NK-92 (cell line): ENCODE measurements around the gene PPP1R15A.
"Not testable (repeated sequence)": the region's sequence is repeated elsewhere in the genome, so short reads cannot be mapped to it uniquely, and the experiment has no call there.

ENCODE experiments used
- DNase-seq: peaks from one replicate; lab custom pipeline; 2025; ENCODE audit not compliant: unreplicated experiment; lab: John Stamatoyannopoulos, UW

PPP1R15A gene

GRCh38 chr19:48872182-48872883 lies at the start of gene PPP1R15A:
TSS of gene PPP1R15A (plus strand) at chr19:48872421. CDS start at chr19:48873234, 813 bp downstream.
- peak; percentile 93 for DNase-seq

GRCh38 chr19:48822514-48822913 lies 49.7 kb upstream of the PPP1R15A start:
- DNase-seq: no peak

- no peak for DNase-seq
Measured at GRCh38 chr19:48826606-48827020, 45.6 kb upstream of the PPP1R15A start.

- DNase-seq: no peak
Measured at GRCh38 chr19:48830088-48830487, 42.1 kb upstream of the PPP1R15A start.

- DNase-seq: no peak
Measured at GRCh38 chr19:48830965-48831364, 41.3 kb upstream of the PPP1R15A start.

GRCh38 chr19:48833049-48833448 lies 39.2 kb upstream of the PPP1R15A start:
- no peak for DNase-seq

GRCh38 chr19:48833977-48834376 lies 38.2 kb upstream of the PPP1R15A start:
- no peak for DNase-seq

GRCh38 chr19:48835734-48836088 lies 36.5 kb upstream of the PPP1R15A start:
- peak; percentile 42 for DNase-seq

GRCh38 chr19:48836089-48837017 lies 35.9 kb upstream of the PPP1R15A start, which contains the start of gene HSD17B14:
TSS of gene HSD17B14 (minus strand) at chr19:48836491. CDS start at chr19:48836411, 80 bp downstream.
- DNase-seq: no peak

GRCh38 chr19:48837051-48837524 lies 35.1 kb upstream of the PPP1R15A start:
- DNase-seq: no peak

- DNase-seq: no peak
Measured at GRCh38 chr19:48837687-48838086, 34.5 kb upstream of the PPP1R15A start.

GRCh38 chr19:48841047-48841446 lies 31.2 kb upstream of the PPP1R15A start:
- DNase-seq: no peak

- no peak for DNase-seq
Measured at GRCh38 chr19:48841571-48841970, 30.6 kb upstream of the PPP1R15A start.

GRCh38 chr19:48842789-48843162 lies 29.4 kb upstream of the PPP1R15A start:
- DNase-seq: no peak

- no peak for DNase-seq
Measured at GRCh38 chr19:48844472-48844871, 27.7 kb upstream of the PPP1R15A start.

- DNase-seq: no peak
Measured at GRCh38 chr19:48845384-48845783, 26.8 kb upstream of the PPP1R15A start.

GRCh38 chr19:48846659-48847058 lies 25.6 kb upstream of the PPP1R15A start:
- DNase-seq: not testable (repeated sequence)

GRCh38 chr19:48852292-48852691 lies 19.9 kb upstream of the PPP1R15A start:
- no peak for DNase-seq

GRCh38 chr19:48853483-48853882 lies 18.7 kb upstream of the PPP1R15A start:
- no peak for DNase-seq

GRCh38 chr19:48854103-48854502 lies 18.1 kb upstream of the PPP1R15A start:
- no peak for DNase-seq

GRCh38 chr19:48856921-48857320 lies 15.3 kb upstream of the PPP1R15A start:
- no peak for DNase-seq
